Gastroesophageal sphincter (tissue), 4 donors: ENCODE results near the gene ACADSB. TPM values are rescaled to one million over a fixed set of nuclear protein-coding genes. Genes with fewer than 3 reads are reported as not detected.

Source experiments
- ATAC-seq: fragments of 150-250 bp; one replicate; pipeline ENCODE4 v1.9.1; 2016; ENCODE audit warnings: mild to moderate bottlenecking, moderate library complexity
- H3K27ac ChIP-seq, 4 donors: fragments of 200-600 bp; sonication (generic) in 3 of 4; 1 replicate in 3 of 4; 2 replicates in 1 of 4; pipeline ENCODE4 v1.5.1; 2016 to 2019
- H3K27me3 ChIP-seq: fragments of 200-600 bp; sonication (generic); one replicate; pipeline ENCODE4 v1.5.1; 2019
- H3K36me3 ChIP-seq, 2 donors: fragments of 200-600 bp; sonication (generic); one replicate each; pipeline ENCODE4 v1.5.1; 2019; ENCODE audit warnings: control low read depth in 1 of 2
- H3K4me1 ChIP-seq, 3 donors: fragments of 200-600 bp; sonication (generic); 1 replicate in 2 of 3; 2 replicates in 1 of 3; pipeline ENCODE4 v1.5.1; 2016 to 2019; ENCODE audit warnings: control low read depth in 2 of 3
- H3K4me3 ChIP-seq, 2 donors: fragments of 200-600 bp; sonication (generic); one replicate each; pipeline ENCODE4 v1.5.1; 2019; ENCODE audit warnings: mild to moderate bottlenecking in 1 of 2, moderate library complexity in 1 of 2
- H3K9me3 ChIP-seq, 3 donors: fragments of 200-600 bp; sonication (generic); one replicate each; pipeline ENCODE4 v1.5.1; 2017 to 2019; ENCODE audit warnings: control low read depth in 2 of 3
- EP300 ChIP-seq: sonication (generic); formaldehyde crosslinking; IDR thresholded peaks from one replicate; pipeline ENCODE4 v1.6.1; 2017; ENCODE audit warnings: antibody characterized with exemption, mild to moderate bottlenecking
- POLR2A ChIP-seq, 2 donors: fragments of 450-650 bp; IDR thresholded peaks; one replicate each; pipeline ENCODE4 v1.6.1; 2017; ENCODE audit warnings: antibody characterized with exemption in 2 of 2, mild to moderate bottlenecking in 2 of 2, moderate library complexity in 1 of 2
- POLR2AphosphoS5 ChIP-seq: sonication (generic); formaldehyde crosslinking; IDR thresholded peaks from one replicate; pipeline ENCODE4 v1.6.1; 2017; ENCODE audit warnings: antibody characterized with exemption
- WGBS, 2 donors: methylation state at CpG; one replicate each; pipeline ENCODE4 v1.1.5; 2018; ENCODE audit warnings: low coverage in 1 of 2; 5-methylcytosine and 5-hydroxymethylcytosine counted together
- total RNA-seq, 4 donors: library from RNA; depleted of rRNA; stranded (reverse); fragments of >200 nt; gene quantifications; one replicate each; pipeline ENCODE4 v1.1.0, GENCODE V29; 2016
- TF ChIP-seq, protein P1 (sequence below), 4 experiments: fragments of 200-600 bp in 2 of 4; fragments of 450-650 bp in 2 of 4; sonication (generic) in 1 of 4; IDR thresholded peaks; one replicate each; pipeline ENCODE4 v1.5.1; 2017 to 2019; ENCODE audit warnings: antibody characterized with exemption in 4 of 4, mild to moderate bottlenecking in 2 of 4, moderate library complexity in 2 of 4

Gene ACADSB
- total RNA-seq, 4 donors from 2014 or later = 12.1 to 28.2 (median 16.3) TPM

DNA sequence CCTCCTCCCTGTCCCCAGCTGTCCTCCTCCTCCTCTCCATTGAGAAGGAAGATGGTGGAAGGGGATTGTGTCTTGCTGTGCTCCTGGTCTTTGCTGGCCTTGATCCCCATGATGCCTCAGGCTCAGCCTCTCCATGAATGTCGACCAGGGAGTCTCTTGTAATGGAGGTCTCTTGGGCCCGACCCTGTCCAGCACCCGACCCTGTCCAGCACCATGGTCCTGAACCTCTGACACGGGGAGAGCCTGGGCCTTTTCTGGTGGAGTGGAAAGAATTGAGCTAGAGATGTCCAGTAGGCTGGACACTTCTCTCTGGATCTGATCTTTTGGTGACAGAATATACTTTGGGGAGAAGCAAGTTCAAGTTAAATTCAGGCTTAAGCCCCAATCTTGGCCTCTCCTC lies 84.7 kb downstream of the ACADSB start:
- Histone ChIP-seq H3K27me3 (peaks cover 51% of the 10 kb centered on the region), H3K9me3 (no peaks in the 10 kb centered on the region), H3K36me3 (no peaks in the 10 kb centered on the region), H3K4me1 (no peaks in the 10 kb centered on the region), H3K4me3 (no peak overlapping the region), H3K27ac (no peak overlapping the region)
- no peak for TF ChIP-seq POLR2A (IDR thresholded peaks at IDR 0.05)
- TF ChIP-seq, protein P1, sequence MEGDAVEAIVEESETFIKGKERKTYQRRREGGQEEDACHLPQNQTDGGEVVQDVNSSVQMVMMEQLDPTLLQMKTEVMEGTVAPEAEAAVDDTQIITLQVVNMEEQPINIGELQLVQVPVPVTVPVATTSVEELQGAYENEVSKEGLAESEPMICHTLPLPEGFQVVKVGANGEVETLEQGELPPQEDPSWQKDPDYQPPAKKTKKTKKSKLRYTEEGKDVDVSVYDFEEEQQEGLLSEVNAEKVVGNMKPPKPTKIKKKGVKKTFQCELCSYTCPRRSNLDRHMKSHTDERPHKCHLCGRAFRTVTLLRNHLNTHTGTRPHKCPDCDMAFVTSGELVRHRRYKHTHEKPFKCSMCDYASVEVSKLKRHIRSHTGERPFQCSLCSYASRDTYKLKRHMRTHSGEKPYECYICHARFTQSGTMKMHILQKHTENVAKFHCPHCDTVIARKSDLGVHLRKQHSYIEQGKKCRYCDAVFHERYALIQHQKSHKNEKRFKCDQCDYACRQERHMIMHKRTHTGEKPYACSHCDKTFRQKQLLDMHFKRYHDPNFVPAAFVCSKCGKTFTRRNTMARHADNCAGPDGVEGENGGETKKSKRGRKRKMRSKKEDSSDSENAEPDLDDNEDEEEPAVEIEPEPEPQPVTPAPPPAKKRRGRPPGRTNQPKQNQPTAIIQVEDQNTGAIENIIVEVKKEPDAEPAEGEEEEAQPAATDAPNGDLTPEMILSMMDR (IDR thresholded peaks at IDR 0.05) = no peak
- TF ChIP-seq EP300 = no peak
- no peak for TF ChIP-seq POLR2AphosphoS5
- no peak for ATAC-seq
- WGBS, 2 donors = 92% methylated on average over 2 of the region's 4 CpGs; no CpG with 5 or more reads in 1 of the 2 donors

DNA sequence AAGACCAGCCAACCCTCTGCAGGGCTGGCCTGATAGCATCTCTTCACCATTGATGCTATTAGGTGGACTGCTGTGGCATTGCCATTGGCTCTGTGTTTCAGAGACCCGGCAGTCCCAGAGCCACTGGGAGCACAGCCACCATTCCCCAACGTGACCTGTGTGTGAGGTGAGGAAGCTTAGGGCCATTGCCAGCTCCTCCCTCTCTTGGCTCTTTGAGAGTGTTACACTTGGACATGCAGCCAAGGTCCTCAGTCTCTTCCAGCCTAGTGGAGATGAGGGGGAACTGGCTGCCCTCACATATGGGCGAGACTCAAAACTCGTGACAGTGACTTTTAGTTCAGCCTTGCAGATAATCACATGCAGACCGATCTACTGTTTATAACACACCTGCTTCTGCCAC lies 87.6 kb downstream of the ACADSB start:
- Histone ChIP-seq H3K9me3 (no peaks in the 10 kb centered on the region), H3K36me3 (no peaks in the 10 kb centered on the region), H3K4me3 (no peak overlapping the region), H3K4me1 (no peaks in the 10 kb centered on the region), H3K27me3 (peaks cover 46% of the 10 kb centered on the region), H3K27ac (no peak overlapping the region)
- TF ChIP-seq, protein P1 (IDR thresholded peaks at IDR 0.05) = no peak
- no peak for TF ChIP-seq EP300
- no peak for TF ChIP-seq POLR2A (IDR thresholded peaks at IDR 0.05)
- TF ChIP-seq POLR2AphosphoS5 = no peak
- ATAC-seq = no peak
- 31% methylated on average over 2 of the region's 5 CpGs; no CpG with 5 or more reads in 1 of the 2 donors for WGBS, 2 donors

DNA sequence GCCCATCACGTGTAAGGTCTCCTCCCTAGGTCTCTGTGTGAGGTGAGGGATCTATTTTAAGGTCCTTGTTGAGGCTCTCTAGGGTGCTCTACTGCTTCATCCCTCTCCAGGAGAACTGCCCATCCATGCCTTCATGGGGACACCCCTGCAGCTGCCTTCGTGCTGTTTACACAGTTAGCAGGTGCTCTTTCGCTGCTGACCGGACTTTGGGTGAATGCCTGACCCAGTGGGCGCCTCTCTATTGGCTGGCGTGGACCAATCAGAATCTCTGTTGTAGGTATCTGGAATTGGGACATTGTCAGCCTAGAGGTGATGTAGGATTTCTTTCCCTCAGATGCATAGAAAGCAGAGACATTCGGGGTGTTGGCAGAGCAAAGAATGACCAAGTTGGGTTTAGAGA lies 88.2 kb downstream of the ACADSB start:
- TF ChIP-seq POLR2A (IDR thresholded peaks at IDR 0.05) (no peak), EP300 (no peak), POLR2AphosphoS5 (no peak)
- TF ChIP-seq, protein P1 (IDR thresholded peaks at IDR 0.05) = no peak
- no peak for ATAC-seq
- no peaks in the 10 kb centered on the region for H3K4me1 ChIP-seq
- no peaks in the 10 kb centered on the region for H3K36me3 ChIP-seq
- peaks cover 40% of the 10 kb centered on the region for H3K27me3 ChIP-seq
- H3K9me3 ChIP-seq = no peaks in the 10 kb centered on the region
- no peak overlapping the region for H3K27ac ChIP-seq
- WGBS, 2 donors = 78 to 80% methylated on average over 2 to 3 of the region's 7 CpGs
- no peak overlapping the region for H3K4me3 ChIP-seq

DNA sequence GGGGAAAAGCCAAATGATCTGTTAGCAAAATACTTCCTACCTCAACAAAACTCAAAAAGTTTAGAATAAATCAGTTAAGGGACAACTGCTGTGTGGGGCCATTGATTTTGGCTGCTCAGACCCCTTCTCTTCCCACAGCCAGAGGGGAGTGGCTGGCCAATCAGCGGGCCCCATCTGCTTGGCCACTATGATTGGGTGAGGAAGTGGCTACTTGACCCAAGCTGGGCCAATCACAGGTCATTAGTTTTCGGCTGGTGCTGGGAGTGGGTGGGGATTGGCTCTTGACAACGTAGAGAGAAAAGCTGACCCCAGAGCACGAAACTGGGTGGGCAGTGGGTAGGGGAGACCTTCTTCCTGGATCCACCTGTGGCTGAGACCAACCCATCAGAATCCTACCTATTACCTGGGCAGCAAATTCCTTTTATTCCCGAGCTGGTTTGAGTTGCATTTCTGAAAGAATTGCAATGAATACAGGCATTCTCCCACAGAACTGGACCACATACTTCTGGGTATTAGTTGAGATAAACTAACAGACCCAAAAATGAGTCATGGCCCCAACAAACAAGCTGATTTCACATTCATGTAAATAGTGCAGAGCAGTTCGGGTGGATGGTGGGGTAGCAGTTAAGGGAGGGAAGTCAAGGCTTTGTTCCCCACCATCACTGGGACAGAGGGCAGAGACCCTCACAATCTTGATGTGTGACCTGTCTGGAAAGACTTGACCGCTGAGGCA lies 91.4 kb downstream of the ACADSB start:
- Histone ChIP-seq H3K4me3 (no peak overlapping the region), H3K27ac (no peak overlapping the region), H3K36me3 (no peaks in the 10 kb centered on the region), H3K4me1 (no peaks in the 10 kb centered on the region), H3K27me3 (peaks cover 25% of the 10 kb centered on the region), H3K9me3 (no peaks in the 10 kb centered on the region)
- no peak for TF ChIP-seq EP300
- TF ChIP-seq, protein P1 (IDR thresholded peaks at IDR 0.05) = no peak
- no peak for TF ChIP-seq POLR2A (IDR thresholded peaks at IDR 0.05)
- TF ChIP-seq POLR2AphosphoS5 = no peak
- ATAC-seq = no peak
- 84 to 100% methylated on average over 1 to 5 of the region's 7 CpGs for WGBS, 2 donors

DNA sequence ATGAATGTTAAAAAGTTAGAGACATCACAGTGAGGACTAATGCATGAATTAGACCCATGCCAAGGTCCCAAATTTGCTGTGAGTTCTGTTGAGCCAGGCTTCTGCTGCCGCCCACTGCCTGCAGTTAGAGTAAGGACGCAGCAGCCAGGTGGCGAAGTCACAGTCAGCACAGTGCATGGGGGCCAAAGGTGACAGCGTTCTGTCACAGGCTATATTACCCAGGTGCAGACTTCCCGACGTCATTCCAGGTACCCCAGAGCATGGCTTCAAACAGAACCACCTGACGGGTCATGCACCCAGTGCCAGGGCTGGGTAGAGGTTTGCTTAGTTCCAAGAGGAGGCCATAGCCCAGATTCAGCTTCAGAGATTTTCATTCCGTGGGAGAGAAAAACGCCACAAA lies 93.1 kb downstream of the ACADSB start:
- TF ChIP-seq EP300 (no peak), POLR2A (IDR thresholded peaks at IDR 0.05) (no peak), POLR2AphosphoS5 (no peak)
- TF ChIP-seq, protein P1 (IDR thresholded peaks at IDR 0.05) = no peak
- H3K36me3 ChIP-seq = no peaks in the 10 kb centered on the region
- no peaks in the 10 kb centered on the region for H3K4me1 ChIP-seq
- peaks cover 18% of the 10 kb centered on the region for H3K27me3 ChIP-seq
- no peak overlapping the region for H3K4me3 ChIP-seq
- H3K9me3 ChIP-seq = no peaks in the 10 kb centered on the region
- 63 to 73% methylated on average over 3 to 5 of the region's 9 CpGs for WGBS, 2 donors
- no peak overlapping the region for H3K27ac ChIP-seq
- no peak for ATAC-seq
